Skeletal muscle tissue (tissue), 4 donors: ENCODE data around the gene NPAS3. TPM values are rescaled to one million over a fixed set of nuclear protein-coding genes. Genes with fewer than 3 reads are reported as not detected.

Source experiments
- H3K27ac ChIP-seq: one replicate; pipeline ENCODE4 v1.7.0; 2013; ENCODE audit warnings: mild to moderate bottlenecking, low read depth, low read length, inconsistent platforms
- H3K27me3 ChIP-seq, 3 donors: one replicate each; pipeline ENCODE4 v1.7.0; 2013; ENCODE audit warnings: low read length in 3 of 3; ENCODE audit not compliant: control insufficient read depth in 3 of 3, insufficient read depth in 3 of 3
- H3K36me3 ChIP-seq, 3 donors: one replicate each; pipeline ENCODE4 v1.7.0; 2013; ENCODE audit warnings: low read length in 3 of 3; ENCODE audit not compliant: control insufficient read depth in 3 of 3, insufficient read depth in 3 of 3
- H3K4me1 ChIP-seq, 3 donors: one replicate each; pipeline ENCODE4 v1.7.0; 2013; ENCODE audit warnings: low read length in 3 of 3, mild to moderate bottlenecking in 3 of 3; ENCODE audit not compliant: control insufficient read depth in 3 of 3, insufficient read depth in 3 of 3
- H3K4me3 ChIP-seq, 3 donors: one replicate each; pipeline ENCODE4 v1.7.0; 2013; ENCODE audit warnings: low read length in 3 of 3
- H3K9ac ChIP-seq, 3 donors: one replicate each; pipeline ENCODE4 v1.7.0; 2013; ENCODE audit warnings: low read length in 3 of 3, mild to moderate bottlenecking in 3 of 3, moderate library complexity in 2 of 3, low read depth in 1 of 3
- H3K9me3 ChIP-seq, 3 donors: one replicate each; pipeline ENCODE4 v1.7.0; 2013; ENCODE audit warnings: low read length in 3 of 3; ENCODE audit not compliant: control insufficient read depth in 3 of 3
- total RNA-seq: library from RNA; depleted of rRNA; stranded (reverse); fragments of >200 nt; gene quantifications from one replicate; pipeline ENCODE4 v1.2.3, GENCODE V29; 2014
- donor health status: Osteomylitis.

Gene NPAS3
- total RNA-seq, 1 donor from 2014 or later, result 9.9 TPM

DNA sequence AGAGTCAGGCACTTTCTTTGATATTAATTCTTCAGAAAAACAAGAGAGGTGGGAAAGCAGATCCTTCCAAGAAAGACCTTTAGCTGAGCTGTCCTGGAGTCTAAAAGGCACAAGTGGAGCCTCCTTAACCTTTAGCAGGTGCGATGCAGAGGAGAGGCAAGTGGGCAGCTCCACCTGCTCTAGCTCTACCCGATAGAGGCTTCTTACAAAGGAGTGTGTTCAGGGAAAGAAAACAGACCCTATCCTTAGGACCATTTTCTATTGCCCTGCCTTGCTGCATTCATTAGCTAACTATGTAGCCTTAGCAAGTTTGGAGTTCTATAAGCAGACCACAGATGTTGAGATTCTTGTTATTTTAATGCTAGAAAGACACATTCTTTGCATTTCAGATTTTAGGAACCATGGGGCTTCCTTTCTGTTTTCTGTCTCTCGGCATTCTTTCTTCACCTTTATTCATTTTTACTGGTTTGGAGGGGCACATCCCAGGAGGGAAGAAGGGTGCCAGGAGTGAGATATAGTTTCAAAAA, 797.7 kb downstream of the NPAS3 start:
- Histone ChIP-seq H3K36me3 (no peaks in the 10 kb centered on the region), H3K27me3 (no peaks in the 10 kb centered on the region)

DNA sequence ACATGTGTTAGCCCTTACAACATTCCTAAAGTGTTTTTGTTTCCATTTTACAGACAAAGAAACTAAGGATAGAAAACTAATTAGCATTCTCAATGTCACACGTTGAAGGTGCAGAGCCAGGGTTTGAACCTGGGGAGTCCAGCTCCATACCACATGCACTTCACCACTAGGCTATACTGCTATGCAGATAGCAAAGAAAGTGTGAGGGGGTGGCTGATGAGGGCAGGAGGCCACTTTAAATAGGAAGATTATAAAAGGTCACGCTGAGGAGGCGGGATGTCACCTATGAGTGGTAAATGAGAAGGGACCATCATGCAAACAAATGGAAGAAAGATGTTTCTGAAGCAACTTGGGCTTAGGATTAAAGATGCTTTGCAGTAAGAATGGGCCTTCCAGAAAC, 798.3 kb downstream of the NPAS3 start:
- Histone ChIP-seq H3K36me3 (no peaks in the 10 kb centered on the region), H3K9ac (no peak overlapping the region), H3K27me3 (no peaks in the 10 kb centered on the region), H3K4me3 (no peak overlapping the region), H3K4me1 (no peaks in the 10 kb centered on the region), H3K9me3 (no peaks in the 10 kb centered on the region), H3K27ac (no peak overlapping the region)

More for the DNA sequence above, 797.7 kb downstream of the NPAS3 start:
- no peak overlapping the region for H3K4me3 ChIP-seq
- no peaks in the 10 kb centered on the region for H3K9me3 ChIP-seq
- H3K27ac ChIP-seq, result no peak overlapping the region
- no peak overlapping the region for H3K9ac ChIP-seq
- H3K4me1 ChIP-seq, result no peaks in the 10 kb centered on the region

DNA sequence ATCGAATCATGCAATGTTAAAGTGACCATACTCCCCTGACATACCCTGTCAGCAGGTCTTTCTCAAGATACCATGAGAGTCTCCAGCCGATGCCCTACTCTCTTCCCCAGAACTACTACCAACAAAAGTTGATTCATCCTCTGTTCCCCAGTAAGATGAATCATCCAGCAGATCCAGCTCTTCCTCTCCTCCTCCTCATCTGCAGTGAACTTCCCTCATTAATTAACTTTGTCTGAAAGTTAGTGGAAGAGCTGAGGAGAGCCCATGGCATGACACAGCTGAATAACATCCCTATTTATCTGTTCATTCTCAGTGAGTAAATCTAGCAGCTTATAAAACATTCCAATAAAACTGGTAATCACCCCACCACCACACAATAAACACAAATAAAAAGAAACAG, 798.8 kb downstream of the NPAS3 start:
- no peak overlapping the region for H3K27ac ChIP-seq
- no peak overlapping the region for H3K9ac ChIP-seq
- H3K36me3 ChIP-seq, result no peaks in the 10 kb centered on the region
- H3K9me3 ChIP-seq, result no peaks in the 10 kb centered on the region
- H3K4me3 ChIP-seq, result no peak overlapping the region
- H3K27me3 ChIP-seq, result no peaks in the 10 kb centered on the region
- H3K4me1 ChIP-seq, result no peaks in the 10 kb centered on the region

- H3K27me3 ChIP-seq, result no peaks in the 10 kb centered on the region
- H3K4me3 ChIP-seq, result no peak overlapping the region
- H3K9me3 ChIP-seq, result no peaks in the 10 kb centered on the region
- no peak overlapping the region for H3K27ac ChIP-seq
- no peaks in the 10 kb centered on the region for H3K4me1 ChIP-seq
- H3K36me3 ChIP-seq, result no peaks in the 10 kb centered on the region
- no peak overlapping the region for H3K9ac ChIP-seq
Observed at GRCh38 chr14:33738029-33738428, 799.4 kb downstream of the NPAS3 start.

- H3K9ac ChIP-seq, result no peak overlapping the region
- H3K27me3 ChIP-seq, result no peaks in the 10 kb centered on the region
- no peaks in the 10 kb centered on the region for H3K4me1 ChIP-seq
- no peaks in the 10 kb centered on the region for H3K36me3 ChIP-seq
- no peak overlapping the region for H3K4me3 ChIP-seq
- no peaks in the 10 kb centered on the region for H3K9me3 ChIP-seq
- H3K27ac ChIP-seq, result no peak overlapping the region
Observed at GRCh38 chr14:33738491-33738890, 799.8 kb downstream of the NPAS3 start.

GRCh38 chr14:33740531-33740930, 801.9 kb downstream of the NPAS3 start:
- no peaks in the 10 kb centered on the region for H3K9me3 ChIP-seq
- H3K27me3 ChIP-seq, result no peaks in the 10 kb centered on the region
- H3K27ac ChIP-seq, result no peak overlapping the region

GRCh38 chr14:33742166-33742565, 803.5 kb downstream of the NPAS3 start:
- H3K9me3 ChIP-seq, result no peaks in the 10 kb centered on the region
- no peak overlapping the region for H3K9ac ChIP-seq
- no peaks in the 10 kb centered on the region for H3K36me3 ChIP-seq
- no peak overlapping the region for H3K4me3 ChIP-seq
- H3K27ac ChIP-seq, result no peak overlapping the region
- H3K27me3 ChIP-seq, result no peaks in the 10 kb centered on the region
- no peaks in the 10 kb centered on the region for H3K4me1 ChIP-seq

More at GRCh38 chr14:33740531-33740930, 801.9 kb downstream of the NPAS3 start:
- Histone ChIP-seq H3K9ac (no peak overlapping the region), H3K4me1 (no peaks in the 10 kb centered on the region), H3K4me3 (no peak overlapping the region), H3K36me3 (no peaks in the 10 kb centered on the region)

DNA sequence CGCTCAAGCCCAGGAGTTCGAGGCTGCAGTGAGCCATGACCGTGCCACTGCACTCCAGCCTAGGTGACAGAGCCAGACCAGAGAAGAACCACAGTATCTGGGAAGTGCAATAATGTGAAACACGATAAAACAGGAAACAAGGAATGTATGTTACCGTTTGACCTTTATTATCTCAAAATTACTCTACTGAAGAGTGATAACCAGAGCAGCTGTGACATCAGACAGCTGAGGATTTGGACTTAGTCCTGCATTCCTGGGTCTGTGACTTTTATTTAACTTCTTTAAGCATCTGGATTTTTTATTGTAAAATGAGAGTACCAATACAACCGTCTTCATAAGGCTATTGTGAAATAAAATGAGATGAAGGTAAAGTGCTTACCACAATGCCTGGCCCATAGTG, 806.5 kb downstream of the NPAS3 start:
- H3K27me3 ChIP-seq, result no peaks in the 10 kb centered on the region
- no peaks in the 10 kb centered on the region for H3K4me1 ChIP-seq
- no peaks in the 10 kb centered on the region for H3K9me3 ChIP-seq
- H3K4me3 ChIP-seq, result no peak overlapping the region
- H3K36me3 ChIP-seq, result no peaks in the 10 kb centered on the region
- H3K9ac ChIP-seq, result no peak overlapping the region
- no peak overlapping the region for H3K27ac ChIP-seq

GRCh38 chr14:33747749-33748148, 809.1 kb downstream of the NPAS3 start:
- no peaks in the 10 kb centered on the region for H3K9me3 ChIP-seq
- H3K4me1 ChIP-seq, result no peaks in the 10 kb centered on the region
- H3K27ac ChIP-seq, result no peak overlapping the region
- H3K27me3 ChIP-seq, result no peaks in the 10 kb centered on the region
- H3K4me3 ChIP-seq, result no peak overlapping the region
- no peaks in the 10 kb centered on the region for H3K36me3 ChIP-seq
- H3K9ac ChIP-seq, result no peak overlapping the region

DNA sequence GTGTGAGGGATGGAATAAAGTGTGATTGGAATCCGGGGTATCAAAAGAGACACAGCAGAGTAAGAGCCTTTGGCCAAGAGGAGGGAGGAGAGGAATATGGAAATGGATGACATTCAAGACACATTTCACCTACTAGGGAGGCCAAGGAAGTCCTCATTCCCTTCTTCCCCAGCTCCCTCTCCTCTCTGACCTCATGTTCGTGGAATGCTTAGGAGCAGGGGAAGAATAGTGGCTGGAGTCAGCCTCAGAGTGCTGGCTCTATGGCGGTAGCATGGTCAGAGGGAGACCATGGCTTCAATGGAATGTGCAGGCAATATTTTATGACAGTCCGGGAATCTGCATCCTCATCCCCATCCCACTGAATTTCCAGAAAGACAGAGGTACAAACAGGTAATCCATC, 815.6 kb downstream of the NPAS3 start:
- H3K27me3 ChIP-seq, result no peaks in the 10 kb centered on the region
- no peaks in the 10 kb centered on the region for H3K4me1 ChIP-seq
- no peak overlapping the region for H3K27ac ChIP-seq
- H3K9ac ChIP-seq, result no peak overlapping the region
- no peak overlapping the region for H3K4me3 ChIP-seq
- H3K9me3 ChIP-seq, result no peaks in the 10 kb centered on the region
- no peaks in the 10 kb centered on the region for H3K36me3 ChIP-seq

- H3K9ac ChIP-seq, result no peak overlapping the region
- no peaks in the 10 kb centered on the region for H3K36me3 ChIP-seq
- no peaks in the 10 kb centered on the region for H3K27me3 ChIP-seq
- H3K4me1 ChIP-seq, result no peaks in the 10 kb centered on the region
- H3K27ac ChIP-seq, result no peak overlapping the region
- no peak overlapping the region for H3K4me3 ChIP-seq
- H3K9me3 ChIP-seq, result no peaks in the 10 kb centered on the region
Observed at GRCh38 chr14:33755358-33755757, 816.7 kb downstream of the NPAS3 start.
